HG02759 (cell line): ENCODE measurements around the gene TES.
"Not testable (repeated sequence)": the region's sequence is repeated elsewhere in the genome, so short reads cannot be mapped to it uniquely, and the experiment has no call there.

Experiments
- ATAC-seq: cut with Tn5 transposase; IDR thresholded peaks from one replicate; pipeline ENCODE4 v1.9.1; 2021; ENCODE audit warnings: mild to moderate bottlenecking, moderate library complexity; ENCODE audit not compliant: unreplicated experiment

Gene TES

GRCh38 chr7:116241291-116241690 lies 31.0 kb downstream of the TES start:
- ATAC-seq, result no peak

GRCh38 chr7:116242178-116242577 lies 31.8 kb downstream of the TES start:
- no peak for ATAC-seq

DNA sequence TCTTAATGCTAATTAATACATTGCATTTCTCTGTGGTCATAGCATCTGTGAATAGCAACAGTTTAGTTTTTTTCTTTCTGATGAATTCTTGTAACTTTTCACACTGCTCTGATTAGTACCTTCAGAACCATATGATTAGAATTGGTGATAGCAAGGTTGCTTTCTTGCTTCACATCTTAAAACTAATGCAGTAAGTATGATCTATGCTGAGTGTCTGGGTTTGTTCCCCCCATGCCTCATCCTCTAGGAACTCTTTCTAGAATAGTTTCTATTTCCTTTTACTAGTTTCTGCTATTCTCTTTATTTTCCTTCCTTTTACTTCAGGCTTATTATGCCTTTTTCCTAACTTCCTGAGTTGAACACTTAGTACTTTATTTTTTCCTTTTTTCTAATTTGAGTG lies 32.4 kb downstream of the TES start:
- ATAC-seq, result no peak

GRCh38 chr7:116244803-116245202 lies 34.5 kb downstream of the TES start:
- not testable (repeated sequence) for ATAC-seq

- no peak for ATAC-seq
These were observed 36.0 kb downstream of the TES start for GRCh38 chr7:116246357-116246756.

GRCh38 chr7:116249969-116250553 lies 39.7 kb downstream of the TES start:
- peak; percentile 69 for ATAC-seq

DNA sequence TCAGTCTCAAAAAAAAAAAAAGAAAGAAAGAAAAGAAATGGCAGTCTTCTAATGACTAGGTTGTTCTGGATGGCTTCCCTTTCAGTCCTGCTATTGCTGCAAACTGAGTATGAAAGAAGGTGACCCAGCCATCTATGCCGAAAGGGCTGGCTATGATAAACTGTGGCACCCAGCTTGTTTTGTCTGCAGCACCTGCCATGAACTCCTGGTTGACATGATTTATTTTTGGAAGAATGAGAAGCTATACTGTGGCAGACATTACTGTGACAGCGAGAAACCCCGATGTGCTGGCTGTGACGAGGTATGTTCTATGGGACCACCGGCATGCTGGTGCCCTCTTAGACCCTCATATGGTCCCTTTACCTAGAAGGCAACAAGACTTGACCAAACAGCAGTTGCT lies 41.3 kb downstream of the TES start:
- ATAC-seq, result no peak

GRCh38 chr7:116252249-116252648 lies 41.9 kb downstream of the TES start:
- ATAC-seq, result no peak

GRCh38 chr7:116257156-116257555 lies 46.8 kb downstream of the TES start:
- no peak for ATAC-seq

- peak; percentile 48 for ATAC-seq
These were observed 48.4 kb downstream of the TES start for GRCh38 chr7:116258734-116259133.

DNA sequence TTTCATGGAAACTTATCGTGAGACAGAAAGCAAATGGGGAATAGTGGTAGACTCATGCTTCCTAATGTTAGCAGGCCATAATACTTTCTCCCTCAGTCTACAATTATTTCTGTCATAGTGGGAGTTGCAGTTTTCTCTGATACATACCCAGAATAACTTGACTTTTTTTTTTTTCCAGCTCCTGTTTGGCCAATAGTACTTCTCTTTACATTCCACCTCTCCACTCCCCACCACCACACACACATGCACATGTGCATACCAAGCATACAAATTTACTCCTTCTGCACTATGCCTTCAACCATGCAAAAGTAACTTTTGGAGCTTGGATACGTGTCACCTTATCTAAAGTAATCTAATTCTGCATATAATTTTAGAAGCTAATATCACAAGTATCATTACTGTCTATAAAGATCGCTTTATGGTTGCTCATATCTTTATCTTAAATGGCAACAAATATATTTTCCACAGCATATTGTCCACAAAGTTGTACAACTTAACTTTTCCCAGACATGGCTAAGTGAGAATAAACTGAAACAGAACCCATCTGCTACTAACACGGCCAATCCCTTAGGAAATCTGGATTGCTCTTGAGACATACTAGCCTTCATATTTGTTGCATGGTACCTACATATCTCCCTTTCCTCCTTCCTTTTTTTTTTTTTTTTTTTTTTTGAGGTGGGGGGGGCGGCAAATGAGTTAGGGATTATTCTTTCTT lies 49.0 kb downstream of the TES start:
- ATAC-seq, result no peak

GRCh38 chr7:116259871-116260440 lies 49.6 kb downstream of the TES start:
- no peak for ATAC-seq

DNA sequence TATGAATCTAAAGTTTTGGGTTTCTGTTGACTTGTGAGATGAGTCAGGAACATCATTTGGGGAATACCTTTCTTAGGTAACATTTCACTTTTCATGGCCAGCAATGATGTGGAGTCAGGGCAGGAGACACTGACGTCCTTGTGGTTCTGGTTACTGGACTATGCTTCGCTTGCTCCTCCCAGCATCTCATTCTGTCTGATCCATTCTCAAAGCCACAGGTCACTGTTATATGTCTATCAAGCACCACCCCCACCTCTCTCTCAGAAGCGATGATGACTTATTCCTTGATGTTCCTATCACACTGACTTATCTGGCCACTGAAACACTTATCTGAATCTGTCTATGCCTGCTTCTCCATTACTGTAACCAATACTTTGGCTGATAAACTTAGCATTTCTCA lies 51.6 kb downstream of the TES start:
- no peak for ATAC-seq

DNA sequence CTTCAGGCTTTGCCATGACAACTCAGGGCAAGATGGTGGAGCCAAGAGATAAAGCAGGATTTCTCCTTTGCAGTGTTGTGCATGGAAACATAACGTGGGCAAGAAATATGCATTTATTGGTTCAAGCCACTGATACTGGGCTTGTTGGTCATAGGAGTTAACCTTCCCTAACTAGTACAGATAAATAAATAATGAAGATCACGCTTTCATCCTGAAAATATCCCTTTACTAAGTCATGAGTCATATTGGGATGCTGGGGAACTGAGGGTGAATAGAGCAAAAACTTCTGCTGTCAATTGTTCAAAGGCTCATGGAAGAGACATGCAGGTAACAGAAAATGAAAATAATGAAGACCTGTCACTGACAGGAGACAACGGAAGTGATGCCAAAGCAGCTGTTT lies 55.5 kb downstream of the TES start:
- ATAC-seq, result no peak

GRCh38 chr7:116269466-116269865 lies 59.1 kb downstream of the TES start:
- no peak for ATAC-seq

- ATAC-seq, result no peak
These were observed 61.0 kb downstream of the TES start for GRCh38 chr7:116271161-116271913.

DNA sequence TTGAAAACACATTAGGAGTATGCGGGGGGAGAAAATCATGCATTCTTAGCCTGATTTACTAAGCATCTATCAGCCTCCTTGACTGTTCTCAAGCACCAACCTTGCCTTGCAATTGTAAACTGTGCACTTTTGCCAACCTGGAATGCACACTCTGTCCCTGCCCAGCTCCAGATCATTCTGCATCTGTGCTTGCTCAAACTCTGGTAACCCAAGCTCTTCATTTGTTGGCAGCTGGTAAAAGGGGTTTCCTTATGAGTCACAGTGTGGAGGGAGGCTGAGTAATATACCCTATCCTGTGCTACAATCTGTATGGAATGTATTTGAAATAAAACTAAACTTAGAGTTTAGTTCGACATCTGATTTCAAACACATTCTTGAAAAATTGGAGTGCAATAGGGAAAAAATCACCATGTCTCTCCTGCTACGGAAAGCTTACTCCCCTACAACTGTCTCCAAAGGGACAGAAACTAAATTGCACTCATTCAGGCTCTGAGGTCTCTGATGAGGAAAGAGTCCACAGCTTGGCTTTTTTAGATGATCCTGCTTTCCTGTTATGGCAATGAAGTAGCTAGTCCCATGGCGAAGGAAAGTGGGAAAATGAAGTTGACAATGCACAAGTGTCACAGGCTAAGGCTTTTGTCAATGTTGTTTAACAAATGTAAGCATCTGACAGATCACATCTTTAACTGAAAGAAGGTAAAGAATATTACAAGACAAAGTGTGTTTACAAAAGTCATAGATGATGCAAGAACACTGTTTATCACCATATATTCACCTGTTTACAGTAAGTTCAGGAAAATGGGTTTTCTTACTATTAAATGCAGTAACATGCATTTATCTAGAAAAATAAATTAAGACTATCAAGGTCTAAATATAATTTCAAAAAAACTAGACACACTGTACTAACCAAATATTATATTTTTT lies 61.9 kb downstream of the TES start:
- ATAC-seq, result peak; percentile 80

DNA sequence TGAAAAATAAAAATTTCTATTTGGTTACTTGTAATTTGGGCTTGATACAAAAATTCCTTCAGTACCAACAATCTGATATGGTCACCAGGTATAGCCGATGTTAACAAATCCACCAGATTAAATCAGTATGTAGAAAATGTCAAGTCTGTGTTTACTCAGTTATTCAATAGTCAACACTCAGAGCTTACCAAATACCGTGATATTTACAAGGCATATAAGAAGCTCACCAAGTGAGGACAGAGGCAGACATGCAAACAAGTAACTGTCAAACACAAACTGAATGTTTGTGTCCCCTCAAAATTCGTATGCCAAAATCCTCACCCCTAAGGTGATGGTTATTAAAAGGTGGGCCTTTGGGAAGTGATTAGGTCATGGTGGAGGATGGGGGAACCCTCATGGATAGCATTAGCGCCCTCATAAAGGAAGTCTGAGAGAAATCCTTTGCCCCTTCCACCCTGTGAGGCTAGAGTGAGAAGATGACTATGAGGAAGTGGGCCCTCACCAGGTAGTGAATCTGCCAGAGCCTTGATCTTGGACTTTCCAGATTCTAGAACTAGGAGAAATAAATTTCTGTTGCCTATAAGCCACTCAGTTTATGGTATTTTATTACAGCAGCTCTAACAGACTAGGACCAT lies 63.1 kb downstream of the TES start:
- no peak for ATAC-seq

GRCh38 chr7:116273918-116274301 lies 63.6 kb downstream of the TES start:
- ATAC-seq, result no peak

DNA sequence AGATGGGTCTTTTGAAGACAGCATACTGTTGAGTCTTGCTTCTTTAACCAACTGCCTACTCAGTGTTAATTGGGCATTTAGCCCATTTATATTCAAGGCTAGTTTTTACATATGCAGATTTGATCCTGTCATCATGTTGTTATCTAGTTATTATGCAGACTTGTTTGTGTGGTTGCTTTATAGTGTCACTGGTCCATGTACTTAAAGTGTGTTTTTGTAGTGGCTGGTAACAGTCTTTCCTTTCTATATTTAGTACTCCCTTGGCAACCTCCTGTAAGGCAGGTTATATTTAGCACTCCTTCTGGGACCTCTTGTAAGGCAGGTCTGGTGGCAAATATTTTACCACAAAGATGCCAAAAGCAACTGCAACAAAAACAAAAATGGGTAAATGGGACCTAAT lies 66.7 kb downstream of the TES start:
- no peak for ATAC-seq
